HS-5 (cell line): Measurements from ENCODE around the gene ABLIM1.
A peak's percentile ranks its signal among the peaks of the same experiment; 100 is the strongest.

Experiments used
- DNase-seq: peaks from one replicate; pipeline ENCODE4 v3.0.0-alpha.2; 2012; ENCODE audit warnings: low read depth

Gene ABLIM1

DNA sequence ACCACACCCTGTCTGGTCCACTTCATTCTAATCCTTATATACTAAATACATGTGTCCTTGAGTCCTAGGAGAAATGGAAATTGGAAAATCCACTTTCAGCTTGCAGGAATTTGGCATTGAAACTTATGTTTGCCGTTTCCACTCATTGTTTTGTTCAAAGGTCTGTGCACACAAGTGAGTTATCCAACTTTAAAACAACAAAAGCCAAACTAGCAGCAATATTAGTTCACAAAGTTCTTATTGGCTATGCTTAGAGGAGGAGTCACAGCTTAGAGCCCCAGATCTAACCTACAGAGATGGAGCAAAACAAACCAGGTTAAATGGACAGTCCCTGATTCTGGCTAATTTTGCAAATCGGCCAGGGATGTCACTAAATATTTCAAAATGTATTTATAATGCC is 209.2 kb downstream of the ABLIM1 start:
- no peak for DNase-seq

DNA sequence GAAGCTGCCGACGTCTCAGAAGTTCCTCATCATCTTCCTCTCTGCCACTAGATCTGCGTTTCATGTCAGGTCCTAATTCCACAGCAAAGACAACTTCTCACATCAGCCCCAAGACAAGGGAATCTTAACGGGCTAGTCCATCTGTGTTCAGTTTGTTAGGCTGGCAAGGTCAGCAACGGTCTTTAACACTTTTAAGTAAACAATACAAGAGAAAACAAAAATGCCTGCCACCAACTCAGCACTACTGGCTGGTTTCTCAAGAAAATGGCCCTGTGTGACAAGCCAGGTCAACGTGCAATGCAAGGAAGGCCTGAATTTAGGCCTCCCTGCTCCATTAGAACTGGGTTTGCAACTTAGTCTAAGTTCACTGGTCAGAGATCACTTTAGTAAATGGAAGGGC is 212.7 kb downstream of the ABLIM1 start:
- DNase-seq: no peak

DNA sequence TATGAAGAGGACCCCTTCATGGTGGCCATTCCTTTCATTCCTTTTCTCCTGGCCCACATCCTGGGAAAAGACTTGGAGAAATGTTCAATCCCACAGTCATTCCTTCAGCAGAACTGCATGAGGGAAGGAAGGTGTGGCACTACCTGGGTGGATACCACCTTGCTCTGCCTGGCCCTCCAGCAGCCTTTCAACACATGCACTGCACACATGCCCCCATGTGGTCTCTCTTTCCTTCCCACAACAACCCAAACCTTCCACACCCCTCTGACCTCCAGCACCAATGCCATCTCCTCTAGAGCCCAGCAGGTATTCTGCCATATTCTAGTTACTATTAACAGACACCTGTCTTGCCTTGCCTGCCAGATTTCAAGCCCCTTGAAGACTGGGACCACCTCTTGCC is 213.3 kb downstream of the ABLIM1 start:
- no peak for DNase-seq

DNA sequence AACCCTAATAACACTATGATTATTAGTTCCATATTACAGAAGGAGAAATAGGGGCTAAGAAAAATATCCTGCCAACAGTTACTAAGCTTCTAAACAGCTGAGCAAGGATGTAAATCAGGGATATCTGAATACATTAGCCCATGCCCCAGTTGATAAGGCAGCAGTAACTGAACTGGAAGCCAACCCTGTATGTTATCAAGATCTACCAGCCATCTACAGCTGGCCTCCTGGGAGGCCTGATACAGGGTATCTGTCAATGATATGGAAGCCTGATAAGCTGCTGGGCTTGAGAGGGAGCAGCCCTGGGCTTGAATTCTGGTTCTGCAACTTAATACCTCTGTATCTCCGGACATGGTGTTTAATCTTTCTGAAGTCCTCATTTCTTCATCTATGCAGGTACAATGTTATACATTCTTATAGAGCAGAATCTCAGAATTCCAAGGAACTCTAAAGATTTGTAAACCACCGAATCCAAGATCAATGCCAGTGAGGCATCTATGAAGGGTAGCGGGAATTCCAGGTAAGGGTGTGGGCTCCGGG is 215.9 kb downstream of the ABLIM1 start:
- DNase-seq: no peak

DNA sequence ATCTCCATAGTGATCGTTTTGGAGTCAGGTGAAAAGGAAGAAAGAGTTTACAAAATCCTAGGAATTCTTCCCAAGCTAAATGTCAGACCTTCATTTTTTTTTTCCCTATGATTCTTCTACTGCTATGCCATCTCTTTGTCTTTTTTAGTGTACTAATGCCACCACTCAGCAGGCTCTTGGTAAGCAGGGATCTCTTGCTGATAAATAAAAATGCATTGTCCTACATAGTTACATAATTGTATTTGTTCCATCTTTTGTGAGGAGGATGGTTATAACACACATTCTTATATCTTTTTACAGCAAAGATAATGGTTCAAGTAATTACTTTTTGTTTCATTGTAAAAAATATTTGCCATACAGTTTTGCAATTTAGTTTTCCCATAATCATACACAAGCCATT is 217.0 kb downstream of the ABLIM1 start:
- DNase-seq: no peak

DNA sequence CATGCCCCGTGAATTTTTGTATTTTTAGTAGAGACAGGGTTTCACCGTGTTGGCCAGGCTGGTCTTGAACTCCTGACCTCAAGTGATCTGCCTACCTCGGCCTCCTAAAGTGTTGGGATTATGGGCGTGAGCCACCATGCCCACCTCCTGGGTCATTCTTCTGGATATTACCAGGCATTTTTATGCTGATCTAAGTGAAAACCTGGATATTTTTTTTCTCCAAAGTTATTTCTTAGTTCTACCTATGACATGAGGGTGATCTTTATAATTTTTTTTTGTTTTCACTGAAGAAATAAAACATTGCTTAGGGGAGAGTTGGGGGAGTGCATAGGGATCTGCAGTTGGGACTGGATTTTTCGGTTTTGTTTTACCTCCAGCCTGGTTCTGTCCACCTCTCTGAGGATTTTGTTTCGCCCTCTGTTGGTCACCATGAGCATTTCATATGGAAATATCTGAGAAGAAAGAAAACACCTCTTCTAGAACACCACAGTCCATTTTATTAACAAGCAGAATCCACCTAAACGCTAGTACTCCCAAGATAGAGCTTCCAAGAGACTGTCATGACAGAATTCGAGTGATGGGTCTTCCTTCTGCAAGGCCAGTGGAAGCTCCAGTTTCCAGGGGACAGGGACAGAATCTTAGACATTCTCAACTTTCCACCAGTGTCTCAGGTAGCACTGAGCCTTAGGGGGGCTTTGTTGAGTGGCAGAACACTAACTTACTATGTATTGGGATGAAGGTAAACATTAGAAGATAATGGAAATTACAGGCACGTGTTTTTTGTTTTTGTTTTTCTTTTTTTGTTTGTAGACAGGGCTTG is 220.4 kb downstream of the ABLIM1 start:
- DNase-seq: no peak

DNA sequence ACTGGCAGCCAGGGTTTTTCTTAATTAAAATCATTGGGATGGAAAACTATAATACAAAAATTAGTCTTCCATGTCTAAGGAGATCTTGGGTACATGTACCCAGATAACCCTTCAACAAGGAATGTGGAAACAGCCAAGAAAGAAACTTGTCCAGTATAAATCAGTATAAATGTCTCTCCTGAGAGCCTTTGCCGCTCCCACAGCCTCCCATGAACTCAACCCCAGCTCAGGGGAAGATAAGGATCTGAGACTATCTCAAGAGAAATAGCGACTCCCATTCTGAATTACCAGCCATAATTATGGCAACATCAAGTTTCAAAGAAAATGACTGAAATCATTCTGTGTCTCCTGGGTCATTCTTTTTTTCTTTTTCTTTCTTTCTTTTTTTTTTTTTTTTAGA is 221.1 kb downstream of the ABLIM1 start:
- DNase-seq: no peak

DNA sequence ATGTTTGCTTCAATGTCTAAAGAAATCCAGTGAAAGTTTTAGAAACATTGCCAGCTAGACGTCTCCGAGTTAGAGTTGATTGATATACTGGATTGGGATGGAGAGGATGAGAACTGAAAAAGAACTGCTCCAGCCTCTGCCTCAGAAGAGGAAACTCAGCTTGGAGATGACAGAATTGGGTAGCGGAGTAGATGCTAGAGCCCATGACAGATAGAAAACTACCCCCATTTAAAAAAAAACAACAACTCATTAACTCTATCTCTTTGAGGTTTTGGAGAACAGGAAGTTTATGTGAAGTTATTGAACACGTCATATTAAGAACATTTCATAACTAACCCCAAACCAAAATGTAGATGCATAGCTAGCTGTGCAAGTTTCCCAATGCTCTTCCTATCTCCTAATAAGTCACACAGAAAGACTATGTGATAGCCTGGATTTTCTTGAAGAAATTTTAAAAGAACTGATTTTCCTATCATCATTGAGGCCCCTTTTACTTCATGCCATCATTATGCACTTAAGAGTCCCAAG is 225.4 kb downstream of the ABLIM1 start:
- DNase-seq: no peak

DNA sequence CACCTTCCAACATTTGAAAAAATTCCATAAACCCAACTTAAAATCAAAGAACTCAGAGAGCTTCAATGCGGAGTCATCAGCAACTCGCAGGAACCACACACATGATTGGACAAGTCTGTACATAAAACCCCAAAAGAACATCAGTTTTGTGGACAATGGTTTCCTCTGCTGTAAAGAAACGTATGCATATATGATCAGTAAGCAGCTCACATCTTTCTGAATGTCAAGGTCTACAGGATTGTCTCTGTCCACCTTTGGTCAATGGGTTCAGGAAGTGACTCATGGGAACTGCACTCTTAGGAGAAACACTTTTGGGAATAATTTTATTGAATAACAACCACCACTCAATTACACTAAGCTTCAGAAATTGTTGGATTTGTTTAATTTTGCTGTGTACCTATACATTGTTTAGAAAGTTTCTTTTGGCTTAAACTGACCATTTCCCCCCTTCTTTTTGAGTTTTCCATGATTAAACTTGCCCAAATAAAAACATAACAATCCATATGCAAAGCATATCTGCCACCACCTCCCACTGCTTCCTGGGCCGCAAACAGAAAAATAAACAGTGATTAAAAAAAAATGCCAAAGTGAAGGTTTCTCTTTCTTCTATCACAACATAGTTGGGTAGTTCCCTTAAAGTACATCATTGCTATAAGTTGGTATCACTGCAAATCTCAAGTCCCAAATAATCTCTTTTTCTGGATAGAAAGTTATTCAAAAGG is 226.5 kb downstream of the ABLIM1 start:
- DNase-seq: no peak

DNA sequence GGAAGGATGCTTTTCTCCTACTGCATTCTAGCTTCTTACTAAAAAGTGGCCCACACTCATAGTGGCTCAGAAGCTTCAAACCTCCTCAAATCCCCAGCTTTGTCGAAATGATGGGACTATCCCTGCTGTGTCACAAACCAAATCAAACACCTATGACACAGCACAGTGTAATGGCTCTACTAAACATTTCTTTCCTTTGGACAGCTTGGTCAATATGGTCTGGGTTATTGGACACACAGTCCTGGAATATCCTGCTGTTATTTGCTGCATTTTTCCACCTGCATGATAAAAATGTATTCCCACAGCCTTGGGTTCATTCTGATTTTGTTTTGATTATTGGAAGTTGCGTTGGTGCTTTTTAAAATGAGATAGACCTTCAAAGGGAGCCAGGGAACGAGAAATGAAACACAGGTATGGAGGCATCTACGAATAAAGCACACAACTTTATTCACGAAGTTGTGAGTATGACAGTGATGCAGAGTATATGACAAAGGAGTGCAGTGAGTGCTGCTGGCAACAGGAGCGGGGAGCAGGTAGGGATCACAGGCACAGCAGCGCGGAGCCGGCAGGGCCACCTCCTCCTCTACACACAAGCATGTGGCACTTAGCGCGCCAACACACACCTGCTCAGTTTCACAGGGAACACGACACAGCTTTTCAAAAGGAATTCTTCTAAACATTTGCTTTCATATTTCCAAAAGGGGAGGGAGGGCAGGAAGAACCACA is 227.2 kb downstream of the ABLIM1 start:
- no peak for DNase-seq

DNA sequence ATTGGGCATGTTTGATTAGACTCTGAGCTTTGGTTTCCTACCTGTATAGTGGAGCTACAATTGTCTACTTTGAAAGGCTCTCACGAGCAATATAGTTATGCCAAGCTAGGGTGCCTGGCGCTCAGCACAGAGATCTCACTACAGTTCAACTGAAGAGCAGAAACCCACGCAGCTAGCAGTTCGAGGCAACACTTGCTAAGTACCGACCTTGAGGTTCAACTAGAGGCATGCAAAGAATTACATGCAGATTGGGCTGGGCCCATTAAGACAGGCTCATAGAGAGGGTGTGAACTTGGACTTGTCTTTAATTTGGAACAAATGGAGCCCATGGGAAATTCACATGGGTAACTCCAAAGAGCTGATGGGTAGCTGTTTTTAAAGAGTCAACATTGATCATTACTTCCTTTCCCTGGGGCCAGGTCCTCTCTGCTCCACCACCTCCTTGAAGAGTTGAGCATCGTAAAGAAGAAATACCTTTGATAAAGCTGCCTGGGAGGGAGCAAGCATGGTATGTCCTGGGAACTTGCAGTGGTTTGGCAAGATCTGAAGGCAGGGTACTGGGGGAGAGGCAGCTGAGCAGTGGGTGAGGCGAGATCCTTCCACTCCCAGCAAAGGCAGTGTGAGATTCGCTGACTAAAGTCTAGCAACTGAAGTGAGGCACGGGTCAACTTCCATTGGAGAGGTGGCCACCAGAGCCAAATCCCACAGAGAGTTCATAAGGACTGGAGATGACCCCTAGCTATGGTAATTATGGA is 228.3 kb downstream of the ABLIM1 start:
- DNase-seq: no peak

DNA sequence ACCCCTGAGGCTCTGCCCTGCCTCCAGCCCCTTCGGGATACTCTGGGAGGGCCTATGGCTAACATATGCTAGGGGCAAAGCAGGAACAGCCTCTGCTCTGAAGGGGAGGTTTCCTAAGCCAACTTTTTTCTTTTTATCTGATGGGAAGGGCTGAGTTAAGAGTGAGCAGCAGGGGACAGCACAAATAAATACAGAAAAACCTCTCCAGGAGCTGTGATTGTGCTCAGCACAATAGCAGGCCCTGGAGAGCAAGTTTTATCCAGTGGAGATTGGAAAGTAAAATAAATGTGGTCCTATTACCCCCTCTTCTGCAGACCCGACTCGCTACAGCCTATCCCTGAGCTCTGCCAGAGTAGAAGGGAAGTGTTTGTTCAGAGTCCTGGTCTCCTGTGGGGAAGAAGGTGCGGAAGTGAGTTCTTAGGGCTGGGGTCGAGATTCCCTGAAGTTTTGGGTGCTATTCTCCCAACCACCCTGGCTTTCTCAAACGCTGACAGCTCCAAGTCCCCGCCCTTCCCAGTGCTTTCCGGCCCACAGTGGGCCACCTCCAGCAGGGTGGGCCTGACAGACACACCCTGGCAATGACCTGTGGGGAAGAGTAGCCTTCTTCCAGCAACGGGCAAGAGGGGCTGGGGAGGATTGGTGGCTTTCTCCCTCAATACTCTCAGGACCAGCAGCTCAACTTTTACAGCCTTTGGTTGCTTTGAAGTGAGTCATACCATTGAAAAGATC is 230.8 kb downstream of the ABLIM1 start:
- DNase-seq: no peak

DNA sequence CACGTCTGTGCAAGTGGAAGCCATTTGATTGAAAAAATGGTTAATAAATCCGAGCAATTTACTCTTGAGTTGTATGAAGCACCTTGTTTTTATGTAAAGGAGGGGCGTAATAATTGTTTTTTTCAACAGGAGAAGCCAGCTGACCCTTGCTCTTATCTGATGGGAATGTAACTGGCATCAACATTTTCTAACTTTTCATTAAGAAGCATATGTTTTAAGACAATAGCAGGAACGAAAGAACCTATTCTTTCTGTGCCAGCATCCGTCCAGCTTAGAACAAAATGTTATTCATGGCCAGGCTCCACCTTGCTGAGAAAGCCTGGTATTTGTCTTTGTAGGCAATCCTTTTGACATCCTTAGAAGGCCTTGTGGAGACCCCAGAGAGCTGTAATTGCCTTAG is 231.6 kb downstream of the ABLIM1 start:
- DNase-seq: no peak

DNA sequence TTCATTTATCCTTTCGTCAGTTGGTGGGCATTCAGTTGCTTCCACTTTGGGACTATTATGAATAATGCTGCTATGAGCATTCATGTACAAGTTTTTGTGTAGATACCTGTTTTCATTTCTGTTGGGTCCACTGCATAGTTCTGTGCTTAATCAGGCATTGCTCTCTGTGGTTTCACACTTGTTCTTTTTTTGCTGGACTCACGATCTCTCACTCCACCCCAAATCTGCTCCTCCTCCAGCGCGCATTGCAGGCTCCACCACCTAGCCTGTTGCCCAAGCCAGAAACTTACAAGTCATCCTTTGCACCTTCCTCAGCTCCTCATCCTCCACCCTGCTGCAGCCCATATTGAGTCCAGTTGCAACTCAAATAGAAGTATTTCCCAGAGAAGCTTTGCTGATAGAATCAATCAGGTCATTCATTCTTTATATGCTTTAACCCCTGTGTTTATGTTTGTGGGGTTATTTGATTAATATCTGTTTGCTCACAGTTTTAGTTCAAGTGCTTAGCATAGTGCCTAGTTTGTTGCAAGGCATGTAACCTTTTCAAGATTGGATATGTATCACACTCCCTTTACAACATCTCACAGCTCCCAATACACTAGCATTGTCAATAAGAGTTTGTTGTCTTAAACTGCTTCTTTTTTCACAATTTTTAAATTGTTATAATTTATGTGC is 237.1 kb downstream of the ABLIM1 start:
- DNase-seq: no peak

DNA sequence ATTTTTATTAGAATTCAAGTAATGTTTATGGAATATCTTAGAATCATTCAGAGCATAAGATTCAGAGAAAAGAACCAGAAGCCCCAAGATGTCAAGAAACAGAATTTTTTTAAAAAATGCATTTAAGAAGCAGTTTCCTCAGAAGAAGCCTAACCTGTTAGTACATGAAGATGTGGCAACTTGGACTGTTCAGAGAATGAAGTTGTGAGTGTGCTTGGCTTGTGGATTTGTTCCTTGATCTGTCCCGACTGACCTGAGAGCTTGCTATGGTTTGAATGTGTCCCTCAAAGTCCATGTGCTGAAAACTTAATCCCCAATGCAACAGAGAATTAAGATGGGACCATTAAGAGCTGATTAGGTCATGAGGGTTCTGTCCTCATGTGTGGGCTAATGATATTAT is 240.0 kb downstream of the ABLIM1 start:
- DNase-seq: no peak

DNA sequence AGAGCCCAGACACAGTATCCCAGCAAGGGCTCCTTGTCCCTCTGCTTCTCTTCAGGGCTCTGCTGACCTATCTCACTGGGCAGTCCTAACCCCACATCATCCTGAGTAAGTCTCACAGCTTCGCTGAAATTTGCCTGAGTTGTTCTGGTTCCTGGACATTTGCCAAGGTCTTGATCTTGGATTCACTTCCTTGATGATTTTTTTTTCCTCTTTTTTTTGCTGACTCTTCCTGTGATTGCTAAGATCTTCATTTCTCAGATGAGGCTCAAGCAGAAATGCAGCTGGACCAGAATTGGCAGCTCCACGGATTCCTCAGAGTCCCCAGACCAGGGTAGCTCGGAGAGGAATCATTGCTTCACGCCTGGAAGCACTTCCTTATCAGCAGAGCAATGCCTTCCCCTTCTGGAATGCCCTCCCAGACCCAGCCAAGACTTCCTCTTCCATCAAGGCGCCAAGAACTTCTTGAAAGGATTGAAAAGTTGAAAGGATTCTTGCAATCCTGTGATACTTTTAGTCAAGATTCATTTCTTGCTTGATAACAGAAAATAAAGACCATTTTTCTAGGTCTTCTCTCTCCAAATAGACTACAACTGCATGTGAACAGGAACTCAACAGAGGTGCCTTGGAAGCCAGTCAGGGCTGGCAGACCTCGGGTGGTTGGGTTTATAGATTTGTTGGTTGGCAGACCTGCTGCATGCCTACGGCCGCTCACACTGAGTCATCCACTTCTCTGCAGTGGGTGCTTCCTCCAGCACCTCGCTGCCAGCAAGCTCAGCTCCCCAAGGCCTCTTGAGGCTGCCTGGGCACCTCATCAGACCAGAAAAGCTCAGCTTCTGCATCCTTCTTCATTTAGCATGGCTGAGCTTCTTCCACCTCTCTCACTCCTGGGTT is 244.9 kb downstream of the ABLIM1 start:
- peak; percentile 32 for DNase-seq

DNA sequence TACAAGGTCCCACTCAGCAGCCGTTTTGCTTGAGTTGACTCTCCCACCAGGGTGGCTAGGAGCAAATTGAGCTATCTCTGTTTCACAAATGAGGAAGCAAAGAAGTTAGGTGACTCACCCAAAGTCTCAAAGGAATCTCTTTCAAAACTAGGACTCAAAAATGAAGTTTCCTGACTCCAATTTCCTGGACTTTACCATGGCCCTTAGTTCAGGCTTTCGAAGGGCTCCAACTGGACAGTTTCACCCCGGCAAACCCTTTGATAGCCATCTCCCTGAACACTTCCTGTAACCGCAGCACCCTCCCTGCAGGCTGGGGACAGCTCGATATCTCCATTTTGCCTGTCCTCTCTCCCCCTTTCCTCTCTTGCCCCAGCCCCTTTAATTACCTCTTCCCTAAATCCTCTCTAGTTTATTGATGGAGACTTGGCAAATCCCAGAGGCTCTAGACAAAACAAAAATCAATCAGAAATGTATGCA is 249.1 kb downstream of the ABLIM1 start:
- DNase-seq: no peak

DNA sequence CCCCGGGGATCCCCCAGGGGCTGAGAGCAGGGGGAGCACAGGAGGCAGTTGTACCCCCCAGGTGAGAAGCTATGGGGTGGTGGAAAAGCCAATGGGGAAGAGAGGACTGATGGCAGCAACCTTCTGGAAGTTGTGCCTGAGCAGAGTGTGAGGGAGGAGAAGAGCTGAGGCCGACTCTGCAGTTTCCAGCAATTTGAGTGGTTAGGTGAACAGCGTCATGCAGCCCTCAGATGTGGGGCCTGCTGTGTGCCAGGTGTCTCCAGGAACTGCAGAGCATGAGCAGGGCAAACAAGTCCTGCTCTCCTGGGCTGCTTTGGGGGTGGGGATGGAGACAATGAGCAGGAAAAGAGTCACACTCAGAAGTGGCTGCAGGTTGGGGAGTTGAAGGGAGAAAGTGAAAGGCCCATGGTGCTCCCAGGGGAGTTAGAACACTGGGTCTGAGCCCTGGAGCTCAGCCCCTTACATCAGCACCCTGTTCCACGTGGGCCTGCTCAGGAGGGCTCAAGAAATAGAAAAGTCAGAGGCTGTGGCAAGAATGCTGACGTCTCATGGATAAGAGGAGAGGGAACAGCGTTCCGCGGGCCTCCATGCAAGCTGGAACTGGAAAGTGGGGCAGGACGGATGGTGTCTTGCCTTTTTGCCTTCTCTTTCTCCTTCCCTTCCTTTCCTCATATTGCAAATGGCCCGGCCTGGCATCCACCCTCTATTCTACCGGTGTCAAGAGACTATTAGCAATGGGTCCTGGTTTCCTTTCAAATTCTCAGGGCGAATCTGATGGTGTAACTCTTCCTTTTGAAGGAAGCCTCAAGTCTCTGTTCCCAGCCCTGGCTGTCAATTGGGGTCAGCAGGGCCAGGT is 249.7 kb downstream of the ABLIM1 start:
- DNase-seq: no peak
